ENCODE measurements around the gene SASH1. TPM values are rescaled to one million over a fixed set of nuclear protein-coding genes. Genes with fewer than 3 reads are reported as not detected.

The SASH1 gene
- total and polyA plus RNA-seq, 9 donors: 8.6 to 35.2 (median 18.2) TPM

- Histone ChIP-seq H3K9me3 (no peaks in the 10 kb centered on the region), H3K36me3 (no peaks in the 10 kb centered on the region), H3K4me3 (no peak overlapping the region), H3K27me3 (no peaks in the 10 kb centered on the region), H3K27ac (no peak overlapping the region), H3K4me1 (ENCODE audit: insufficient read depth) (peaks cover 4% of the 10 kb centered on the region)
- WGBS, 3 donors: 61 to 64% (median 64%) methylated on average over 2 of the region's 2 CpGs
- TF ChIP-seq, protein P1, sequence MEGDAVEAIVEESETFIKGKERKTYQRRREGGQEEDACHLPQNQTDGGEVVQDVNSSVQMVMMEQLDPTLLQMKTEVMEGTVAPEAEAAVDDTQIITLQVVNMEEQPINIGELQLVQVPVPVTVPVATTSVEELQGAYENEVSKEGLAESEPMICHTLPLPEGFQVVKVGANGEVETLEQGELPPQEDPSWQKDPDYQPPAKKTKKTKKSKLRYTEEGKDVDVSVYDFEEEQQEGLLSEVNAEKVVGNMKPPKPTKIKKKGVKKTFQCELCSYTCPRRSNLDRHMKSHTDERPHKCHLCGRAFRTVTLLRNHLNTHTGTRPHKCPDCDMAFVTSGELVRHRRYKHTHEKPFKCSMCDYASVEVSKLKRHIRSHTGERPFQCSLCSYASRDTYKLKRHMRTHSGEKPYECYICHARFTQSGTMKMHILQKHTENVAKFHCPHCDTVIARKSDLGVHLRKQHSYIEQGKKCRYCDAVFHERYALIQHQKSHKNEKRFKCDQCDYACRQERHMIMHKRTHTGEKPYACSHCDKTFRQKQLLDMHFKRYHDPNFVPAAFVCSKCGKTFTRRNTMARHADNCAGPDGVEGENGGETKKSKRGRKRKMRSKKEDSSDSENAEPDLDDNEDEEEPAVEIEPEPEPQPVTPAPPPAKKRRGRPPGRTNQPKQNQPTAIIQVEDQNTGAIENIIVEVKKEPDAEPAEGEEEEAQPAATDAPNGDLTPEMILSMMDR (IDR thresholded peaks at IDR 0.05): no peak
- TF ChIP-seq POLR2A (IDR thresholded peaks at IDR 0.05): no peak
- DNase-seq: no peak
- intact Hi-C loops (cut with DNase I): no loop called here
These were observed 157.8 kb downstream of the SASH1 start for GRCh38 chr6:148500402-148500801.

DNA sequence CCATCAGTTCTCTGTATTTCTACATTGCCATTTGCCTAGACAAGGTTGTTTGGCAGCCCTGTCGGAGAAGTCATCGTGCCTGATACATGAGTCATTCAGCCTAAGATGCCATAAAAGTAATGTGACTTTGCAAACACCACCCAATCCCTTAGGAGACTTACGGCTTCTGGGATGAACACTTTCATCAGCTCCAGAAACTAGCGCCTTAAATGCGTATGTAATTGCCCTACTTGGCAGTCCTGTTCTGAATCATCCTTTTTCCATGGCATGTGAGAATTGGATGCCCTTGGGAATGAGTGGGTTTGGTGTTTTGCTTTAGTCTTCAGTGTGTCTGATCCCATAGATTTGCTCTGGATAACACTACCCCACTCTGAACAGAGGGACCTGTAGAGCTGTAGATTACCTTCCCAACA lies 158.5 kb downstream of the SASH1 start:
- Histone ChIP-seq H3K4me1 (ENCODE audit: insufficient read depth) (peaks cover 4% of the 10 kb centered on the region), H3K27ac (no peak overlapping the region), H3K36me3 (no peaks in the 10 kb centered on the region), H3K27me3 (no peaks in the 10 kb centered on the region), H3K9me3 (no peaks in the 10 kb centered on the region), H3K4me3 (no peak overlapping the region)
- WGBS, 3 donors: 53 to 68% (median 59%) methylated on average over 5 of the region's 5 CpGs
- intact Hi-C loops (cut with DNase I): no loop called here
- DNase-seq: peak in 1 of 5 donors; percentile 56
- TF ChIP-seq EP300 (IDR thresholded peaks at IDR 0.05) (peak; percentile 82), POLR2A (IDR thresholded peaks at IDR 0.05) (no peak)

GRCh38 chr6:148502083-148502772 lies 159.6 kb downstream of the SASH1 start:
- DNase-seq: peak in 1 of 5 donors; percentile 46
- no peaks in the 10 kb centered on the region for H3K9me3 ChIP-seq
- no peaks in the 10 kb centered on the region for H3K36me3 ChIP-seq
- WGBS, 3 donors: 18 to 27% (median 26%) methylated on average over 8 of the region's 8 CpGs
- no peak overlapping the region for H3K4me3 ChIP-seq
- peaks cover 3% of the 10 kb centered on the region for H3K4me1 ChIP-seq (ENCODE audit: insufficient read depth)
- H3K27me3 ChIP-seq: no peaks in the 10 kb centered on the region
- H3K27ac ChIP-seq: peak overlapping the region in 1 of 2 donors; percentile 40
- TF ChIP-seq EP300 (IDR thresholded peaks at IDR 0.05) (no peak), POLR2A (IDR thresholded peaks at IDR 0.05) (no peak)
- TF ChIP-seq, protein P1 (IDR thresholded peaks at IDR 0.05): no peak
- intact Hi-C loops (cut with DNase I): no loop called here

DNA sequence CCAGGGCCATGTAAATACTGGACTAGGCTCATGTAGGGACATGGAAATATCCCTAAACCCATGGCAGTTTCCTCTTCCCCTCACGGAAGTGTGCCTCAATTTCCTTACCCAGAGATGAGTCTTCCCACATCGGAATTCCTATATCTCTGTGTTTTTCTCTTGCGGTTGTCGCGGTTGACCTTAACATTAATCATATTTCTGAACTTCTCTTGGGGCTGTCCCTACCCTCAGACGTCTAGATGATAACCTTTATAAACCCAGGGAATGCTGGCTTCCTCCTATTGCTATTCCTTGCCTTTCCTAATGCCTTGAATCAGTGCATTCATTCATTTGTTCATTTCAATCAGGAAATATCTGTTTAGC lies 160.1 kb downstream of the SASH1 start:
- WGBS, 3 donors: 79 to 80% (median 79%) methylated on average over 6 of the region's 6 CpGs
- TF ChIP-seq POLR2A (IDR thresholded peaks at IDR 0.05) (no peak), EP300 (IDR thresholded peaks at IDR 0.05) (no peak)
- TF ChIP-seq, protein P1 (IDR thresholded peaks at IDR 0.05): no peak
- H3K27me3 ChIP-seq: no peaks in the 10 kb centered on the region
- H3K4me3 ChIP-seq: no peak overlapping the region
- no peaks in the 10 kb centered on the region for H3K9me3 ChIP-seq
- no peaks in the 10 kb centered on the region for H3K36me3 ChIP-seq
- H3K27ac ChIP-seq: peak overlapping the region in 1 of 2 donors; percentile 40
- DNase-seq: no peak
- intact Hi-C loops (cut with DNase I): no loop called here
- peaks cover 4% of the 10 kb centered on the region for H3K4me1 ChIP-seq (ENCODE audit: insufficient read depth)

DNA sequence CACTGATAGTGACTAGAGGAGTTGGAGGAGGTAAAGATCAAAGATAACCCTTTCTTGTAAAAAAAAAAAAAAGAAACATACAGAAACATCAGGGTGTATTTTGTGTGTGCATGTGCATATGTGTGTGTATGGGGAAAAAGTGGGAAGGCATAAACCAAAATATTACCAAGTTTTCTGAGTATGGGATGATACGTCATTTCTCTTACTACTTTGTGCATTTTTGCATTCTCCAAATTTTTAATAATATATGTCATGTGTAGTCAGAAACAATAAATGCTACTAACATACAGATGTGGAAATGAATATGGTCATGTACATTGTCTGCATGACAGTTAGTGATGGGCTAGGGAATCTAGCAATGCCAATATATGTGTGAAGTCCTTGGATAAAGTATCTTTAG lies 161.1 kb downstream of the SASH1 start:
- Histone ChIP-seq H3K36me3 (no peaks in the 10 kb centered on the region), H3K9me3 (no peaks in the 10 kb centered on the region), H3K27me3 (no peaks in the 10 kb centered on the region), H3K4me1 (ENCODE audit: insufficient read depth) (peaks cover 6% of the 10 kb centered on the region), H3K4me3 (no peak overlapping the region), H3K27ac (no peak overlapping the region)
- TF ChIP-seq, protein P1 (IDR thresholded peaks at IDR 0.05): no peak
- TF ChIP-seq POLR2A (IDR thresholded peaks at IDR 0.05): no peak
- no peak for TF ChIP-seq EP300 (IDR thresholded peaks at IDR 0.05)
- DNase-seq: no peak
- intact Hi-C loops (cut with DNase I): no loop called here
- WGBS, 3 donors: 45 to 98% (median 93%) methylated on average over 1 of the region's 1 CpG

Measured in ovary (tissue), 9 donors.